Measurements from ENCODE around the gene CLCA4.

CLCA4 gene

DNA sequence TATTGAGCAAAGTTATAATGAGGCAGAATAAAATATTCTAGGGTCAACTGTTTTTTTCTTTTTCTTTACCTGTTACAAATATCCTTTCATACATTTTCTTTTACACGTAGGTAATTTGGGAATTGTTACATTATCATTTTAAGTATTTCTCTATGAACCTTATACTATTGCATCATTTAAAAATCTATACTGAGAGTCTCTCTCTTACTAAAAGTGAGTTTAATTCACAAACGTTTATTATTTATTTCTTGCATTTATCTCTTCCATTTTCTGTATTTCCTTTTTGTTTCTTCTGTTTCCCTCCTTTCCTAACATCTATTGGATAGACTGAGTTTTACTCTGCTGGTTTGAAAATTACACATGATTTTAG lies 25.4 kb upstream of the CLCA4 start:
- no peaks in the 10 kb centered on the region for H3K79me2 ChIP-seq (ENCODE audit: insufficient read depth, low read depth)
- no peaks in the 10 kb centered on the region for H4K20me1 ChIP-seq (ENCODE audit: insufficient read depth)
- H3K27me3 ChIP-seq (ENCODE audit: insufficient read depth, low read depth): no peaks in the 10 kb centered on the region
- no peaks in the 10 kb centered on the region for H3K4me1 ChIP-seq (ENCODE audit: low read depth, poor library complexity, severe bottlenecking)
- H3K27ac ChIP-seq: no peak overlapping the region
- H3K4me2 ChIP-seq: no peak overlapping the region
- TF ChIP-seq, protein P1, sequence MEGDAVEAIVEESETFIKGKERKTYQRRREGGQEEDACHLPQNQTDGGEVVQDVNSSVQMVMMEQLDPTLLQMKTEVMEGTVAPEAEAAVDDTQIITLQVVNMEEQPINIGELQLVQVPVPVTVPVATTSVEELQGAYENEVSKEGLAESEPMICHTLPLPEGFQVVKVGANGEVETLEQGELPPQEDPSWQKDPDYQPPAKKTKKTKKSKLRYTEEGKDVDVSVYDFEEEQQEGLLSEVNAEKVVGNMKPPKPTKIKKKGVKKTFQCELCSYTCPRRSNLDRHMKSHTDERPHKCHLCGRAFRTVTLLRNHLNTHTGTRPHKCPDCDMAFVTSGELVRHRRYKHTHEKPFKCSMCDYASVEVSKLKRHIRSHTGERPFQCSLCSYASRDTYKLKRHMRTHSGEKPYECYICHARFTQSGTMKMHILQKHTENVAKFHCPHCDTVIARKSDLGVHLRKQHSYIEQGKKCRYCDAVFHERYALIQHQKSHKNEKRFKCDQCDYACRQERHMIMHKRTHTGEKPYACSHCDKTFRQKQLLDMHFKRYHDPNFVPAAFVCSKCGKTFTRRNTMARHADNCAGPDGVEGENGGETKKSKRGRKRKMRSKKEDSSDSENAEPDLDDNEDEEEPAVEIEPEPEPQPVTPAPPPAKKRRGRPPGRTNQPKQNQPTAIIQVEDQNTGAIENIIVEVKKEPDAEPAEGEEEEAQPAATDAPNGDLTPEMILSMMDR (conservative IDR thresholded peaks at IDR 0.05; ENCODE audit: low read depth, low read length): no peak
- H2AFZ ChIP-seq (ENCODE audit: low read depth): no peak overlapping the region
- no peak overlapping the region for H3K9ac ChIP-seq
- H3K4me3 ChIP-seq (IDR thresholded peaks at IDR 0.05; ENCODE audit: insufficient read depth, low read depth, low read length): no peak overlapping the region
- H3K36me3 ChIP-seq (ENCODE audit: insufficient read depth): no peaks in the 10 kb centered on the region

DNA sequence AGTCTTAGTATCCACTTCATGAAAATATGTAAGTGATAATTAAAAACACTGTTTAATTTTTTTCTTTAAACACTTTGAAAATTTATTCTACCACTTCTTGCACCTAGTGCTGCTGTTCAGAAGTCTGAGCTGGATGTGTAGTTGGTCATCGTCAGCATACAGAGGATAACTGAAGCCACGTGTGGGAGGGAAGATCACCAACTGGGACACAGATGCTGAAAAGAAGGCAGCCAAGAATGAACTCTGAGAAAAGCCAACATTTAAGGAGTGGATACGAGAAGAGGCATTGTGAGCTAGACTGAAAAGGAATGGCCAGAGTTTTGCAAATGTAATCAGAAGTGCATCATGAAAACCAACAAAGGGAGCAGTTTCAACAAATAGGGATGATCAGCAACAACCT lies 24.6 kb upstream of the CLCA4 start:
- H3K4me3 ChIP-seq (IDR thresholded peaks at IDR 0.05; ENCODE audit: insufficient read depth, low read depth, low read length): no peak overlapping the region
- no peaks in the 10 kb centered on the region for H3K27me3 ChIP-seq (ENCODE audit: insufficient read depth, low read depth)
- H3K9ac ChIP-seq: no peak overlapping the region
- no peaks in the 10 kb centered on the region for H3K79me2 ChIP-seq (ENCODE audit: insufficient read depth, low read depth)
- no peak overlapping the region for H3K27ac ChIP-seq
- no peaks in the 10 kb centered on the region for H3K36me3 ChIP-seq (ENCODE audit: insufficient read depth)
- TF ChIP-seq, protein P1 (conservative IDR thresholded peaks at IDR 0.05; ENCODE audit: low read depth, low read length): no peak
- H3K4me2 ChIP-seq: no peak overlapping the region
- no peak overlapping the region for H2AFZ ChIP-seq (ENCODE audit: low read depth)
- no peaks in the 10 kb centered on the region for H3K4me1 ChIP-seq (ENCODE audit: low read depth, poor library complexity, severe bottlenecking)
- H4K20me1 ChIP-seq (ENCODE audit: insufficient read depth): no peaks in the 10 kb centered on the region

DNA sequence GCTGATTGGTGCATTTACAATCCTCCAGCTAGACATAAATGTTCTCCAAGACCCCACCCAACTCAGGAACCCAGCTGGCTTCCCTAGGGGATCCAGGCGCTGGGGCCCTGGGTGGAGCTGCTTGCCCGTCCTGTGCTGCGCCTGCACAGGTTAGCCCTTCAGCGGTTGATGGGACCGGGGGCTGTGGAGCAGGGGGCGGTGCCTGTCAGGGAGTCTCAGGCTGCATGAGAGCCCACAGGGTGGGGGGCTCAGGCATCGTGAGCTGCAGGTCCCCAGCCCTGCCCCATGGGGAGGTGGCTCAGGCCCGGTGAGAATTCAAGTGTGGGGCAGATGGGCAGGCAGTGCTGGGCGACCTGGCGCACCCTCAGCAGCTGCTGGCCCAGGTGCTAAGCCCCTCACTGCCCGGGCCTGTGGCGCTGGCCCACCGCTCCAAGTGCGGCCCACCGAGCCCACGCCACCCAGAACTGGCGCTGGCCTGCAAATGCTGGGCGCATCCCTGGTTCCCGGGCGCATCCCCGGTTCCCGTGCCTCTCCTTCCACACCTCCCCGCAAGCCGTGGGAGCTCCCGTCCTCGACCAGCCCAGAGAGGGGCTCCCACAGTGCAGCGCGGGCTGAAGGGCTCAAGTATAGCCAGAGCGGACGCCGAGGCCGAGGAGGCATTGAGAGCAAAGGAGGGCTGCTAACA lies 23.1 kb upstream of the CLCA4 start:
- no peaks in the 10 kb centered on the region for H3K4me1 ChIP-seq (ENCODE audit: low read depth, poor library complexity, severe bottlenecking)
- H3K27me3 ChIP-seq (ENCODE audit: insufficient read depth, low read depth): no peaks in the 10 kb centered on the region
- H3K4me2 ChIP-seq: no peak overlapping the region
- no peak overlapping the region for H3K27ac ChIP-seq
- TF ChIP-seq, protein P1 (conservative IDR thresholded peaks at IDR 0.05; ENCODE audit: low read depth, low read length): no peak
- no peaks in the 10 kb centered on the region for H4K20me1 ChIP-seq (ENCODE audit: insufficient read depth)
- H3K36me3 ChIP-seq (ENCODE audit: insufficient read depth): no peaks in the 10 kb centered on the region
- no peak overlapping the region for H3K4me3 ChIP-seq (IDR thresholded peaks at IDR 0.05; ENCODE audit: insufficient read depth, low read depth, low read length)
- H2AFZ ChIP-seq (ENCODE audit: low read depth): no peak overlapping the region
- no peaks in the 10 kb centered on the region for H3K79me2 ChIP-seq (ENCODE audit: insufficient read depth, low read depth)
- H3K9ac ChIP-seq: no peak overlapping the region

DNA sequence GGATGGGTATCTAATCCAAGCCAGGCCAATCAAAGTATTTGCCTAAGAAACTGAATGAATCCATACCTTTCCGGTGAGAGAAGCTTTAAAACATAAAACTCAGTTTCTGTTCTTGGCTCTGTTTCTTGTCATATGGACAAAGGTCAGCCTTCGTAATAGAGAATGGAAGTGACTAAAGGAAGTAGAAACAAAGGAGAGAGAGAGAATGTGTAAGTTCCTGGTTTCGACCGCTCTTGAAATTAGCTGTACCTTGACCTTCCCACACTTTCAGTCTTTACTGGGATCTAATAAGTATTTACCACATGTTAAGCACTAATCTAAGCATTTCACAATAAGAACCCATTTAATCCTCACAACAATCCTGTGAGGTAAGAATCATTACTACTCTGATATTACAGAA lies 19.6 kb upstream of the CLCA4 start:
- TF ChIP-seq, protein P1 (conservative IDR thresholded peaks at IDR 0.05; ENCODE audit: low read depth, low read length): no peak
- H3K9ac ChIP-seq: no peak overlapping the region
- H3K4me2 ChIP-seq: no peak overlapping the region

More for the DNA sequence above, 19.6 kb upstream of the CLCA4 start:
- Histone ChIP-seq H3K79me2 (ENCODE audit: insufficient read depth, low read depth) (no peaks in the 10 kb centered on the region), H3K36me3 (ENCODE audit: insufficient read depth) (no peaks in the 10 kb centered on the region), H3K27me3 (ENCODE audit: insufficient read depth, low read depth) (no peaks in the 10 kb centered on the region), H3K4me3 (IDR thresholded peaks at IDR 0.05; ENCODE audit: insufficient read depth, low read depth, low read length) (no peak overlapping the region), H3K27ac (no peak overlapping the region), H2AFZ (ENCODE audit: low read depth) (no peak overlapping the region), H3K4me1 (ENCODE audit: low read depth, poor library complexity, severe bottlenecking) (no peaks in the 10 kb centered on the region), H4K20me1 (ENCODE audit: insufficient read depth) (no peaks in the 10 kb centered on the region)
